MG63 (cell line): Measurements from ENCODE around the gene POLE. TPM values are rescaled to one million over a fixed set of nuclear protein-coding genes. Genes with fewer than 3 reads are reported as not detected.

Experiments used
- DNase-seq: peaks from one replicate; pipeline ENCODE4 v3.0.0-alpha.2; 2020
- H3K27me3 ChIP-seq: fragments of 250-450 bp; sonication (Bioruptor Pico); 2 replicates; pipeline ENCODE4 v1.5.1; 2020; ENCODE audit warnings: mild to moderate bottlenecking, moderate library complexity
- H3K36me3 ChIP-seq: fragments of 250-450 bp; sonication (Bioruptor Pico); 2 replicates; pipeline ENCODE4 v1.5.1; 2020; ENCODE audit warnings: mild to moderate bottlenecking, moderate library complexity
- H3K4me3 ChIP-seq: fragments of 250-450 bp; sonication (Bioruptor Pico); 2 replicates; pipeline ENCODE4 v1.5.1; 2020; ENCODE audit warnings: mild to moderate bottlenecking, moderate library complexity
- H3K9me3 ChIP-seq: fragments of 250-450 bp; sonication (Bioruptor Pico); 2 replicates; pipeline ENCODE4 v1.5.1; 2020; ENCODE audit warnings: mild to moderate bottlenecking, moderate library complexity
- total RNA-seq: library from RNA; depleted of rRNA; stranded (reverse); fragments of >200 nt; shearing (Covaris generic); gene quantifications from 2 replicates; pipeline ENCODE4 v1.2.3, GENCODE V29; 2014; ENCODE audit warnings: low replicate concordance

Gene POLE
- total RNA-seq, 1 experiment from 2014 or later, result 18.8 TPM

GRCh38 chr12:132647858-132648257 is 39.3 kb downstream of the POLE start:
- H3K9me3 ChIP-seq, result no peaks in the 10 kb centered on the region
- H3K27me3 ChIP-seq, result no peaks in the 10 kb centered on the region
- H3K4me3 ChIP-seq, result no peak overlapping the region
- H3K36me3 ChIP-seq, result peaks cover 84% of the 10 kb centered on the region
- no peak for DNase-seq

- Histone ChIP-seq H3K9me3 (no peaks in the 10 kb centered on the region), H3K27me3 (no peaks in the 10 kb centered on the region), H3K4me3 (no peak overlapping the region), H3K36me3 (peaks cover 86% of the 10 kb centered on the region)
- no peak for DNase-seq
These were observed 40.3 kb downstream of the POLE start for GRCh38 chr12:132646850-132647249.

DNA sequence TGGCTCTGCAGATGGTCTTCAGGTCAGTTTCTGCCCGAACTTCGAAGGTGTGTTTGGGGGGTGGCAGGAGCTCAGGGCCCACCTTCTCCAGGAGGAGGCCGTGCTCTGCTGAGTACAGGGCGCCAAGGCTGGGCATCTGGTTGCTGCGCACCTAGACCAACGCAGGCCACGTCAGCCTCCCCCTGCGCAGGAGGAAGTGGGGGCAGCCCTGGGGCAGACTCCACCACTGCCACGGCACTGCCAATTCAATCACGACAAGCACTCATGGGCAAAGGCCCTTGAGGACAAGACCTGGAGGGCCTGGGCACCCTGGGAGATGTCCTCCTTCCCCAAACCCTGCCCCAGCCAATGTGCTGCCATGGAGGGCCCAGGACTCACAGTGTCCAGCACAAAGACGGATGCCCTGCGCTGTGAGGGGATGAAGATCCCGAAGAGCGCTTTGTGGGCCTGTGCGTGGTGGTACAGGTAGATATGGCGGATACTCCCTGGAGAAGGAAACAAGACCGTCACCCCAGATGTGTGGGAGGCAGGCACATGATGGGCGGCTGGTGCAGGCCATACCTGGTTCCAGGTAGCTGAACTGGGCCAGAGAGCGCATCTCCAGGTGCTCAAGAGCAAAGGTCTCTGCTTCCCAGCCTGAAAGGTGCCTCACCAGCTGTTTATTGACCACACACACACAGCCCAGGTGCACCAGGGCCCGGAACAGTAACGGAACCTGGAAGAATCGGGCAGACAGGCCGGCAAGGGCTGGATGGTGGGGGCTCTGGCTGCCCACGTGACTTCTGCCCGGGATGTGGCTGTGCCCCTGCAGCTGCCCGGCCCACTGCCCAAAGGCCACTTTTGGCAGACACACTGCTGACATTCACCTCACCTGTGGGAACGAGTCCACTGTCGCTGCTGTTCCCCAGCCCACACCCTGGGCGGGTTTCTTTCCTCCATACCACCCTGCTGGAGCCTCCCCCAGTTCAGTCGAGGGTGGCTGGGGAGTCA is 44.0 kb downstream of the POLE start:
- peaks cover 87% of the 10 kb centered on the region for H3K36me3 ChIP-seq
- H3K4me3 ChIP-seq, result no peak overlapping the region
- DNase-seq, result no peak
- H3K9me3 ChIP-seq, result no peaks in the 10 kb centered on the region
- H3K27me3 ChIP-seq, result no peaks in the 10 kb centered on the region

GRCh38 chr12:132641811-132642650 is 45.1 kb downstream of the POLE start:
- H3K4me3 ChIP-seq, result no peak overlapping the region
- H3K9me3 ChIP-seq, result no peaks in the 10 kb centered on the region
- H3K36me3 ChIP-seq, result peaks cover 87% of the 10 kb centered on the region
- no peaks in the 10 kb centered on the region for H3K27me3 ChIP-seq
- DNase-seq, result no peak

DNA sequence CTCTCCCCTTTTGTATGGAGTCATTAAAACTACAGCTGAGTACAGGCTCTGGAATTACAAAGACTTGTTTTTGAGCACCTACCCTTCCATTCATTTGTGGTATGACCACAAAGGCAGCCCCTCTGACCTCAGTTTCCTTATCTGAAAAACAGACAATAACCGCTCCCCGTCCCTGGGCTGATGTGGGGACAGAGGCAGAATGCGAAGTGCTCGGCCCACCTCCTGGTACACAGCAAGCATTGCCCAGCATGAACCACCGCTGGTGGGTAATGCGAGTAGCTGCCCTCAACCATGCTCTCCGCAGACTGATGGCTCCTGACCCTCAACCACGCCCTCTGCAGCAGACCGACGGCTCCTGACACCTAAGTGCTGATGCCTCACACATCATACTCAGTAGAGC is 46.2 kb downstream of the POLE start:
- H3K36me3 ChIP-seq, result peaks cover 87% of the 10 kb centered on the region
- no peak for DNase-seq

GRCh38 chr12:132639956-132640520 is 47.1 kb downstream of the POLE start:
- H3K4me3 ChIP-seq, result no peak overlapping the region
- H3K9me3 ChIP-seq, result no peaks in the 10 kb centered on the region
- DNase-seq, result no peak
- H3K27me3 ChIP-seq, result no peaks in the 10 kb centered on the region
- peaks cover 88% of the 10 kb centered on the region for H3K36me3 ChIP-seq

More for the DNA sequence above, 46.2 kb downstream of the POLE start:
- Histone ChIP-seq H3K9me3 (no peaks in the 10 kb centered on the region), H3K27me3 (no peaks in the 10 kb centered on the region), H3K4me3 (no peak overlapping the region)

GRCh38 chr12:132638541-132639408 is 48.4 kb downstream of the POLE start:
- Histone ChIP-seq H3K27me3 (no peaks in the 10 kb centered on the region), H3K36me3 (peaks cover 94% of the 10 kb centered on the region), H3K9me3 (no peaks in the 10 kb centered on the region), H3K4me3 (no peak overlapping the region)
- DNase-seq, result no peak

DNA sequence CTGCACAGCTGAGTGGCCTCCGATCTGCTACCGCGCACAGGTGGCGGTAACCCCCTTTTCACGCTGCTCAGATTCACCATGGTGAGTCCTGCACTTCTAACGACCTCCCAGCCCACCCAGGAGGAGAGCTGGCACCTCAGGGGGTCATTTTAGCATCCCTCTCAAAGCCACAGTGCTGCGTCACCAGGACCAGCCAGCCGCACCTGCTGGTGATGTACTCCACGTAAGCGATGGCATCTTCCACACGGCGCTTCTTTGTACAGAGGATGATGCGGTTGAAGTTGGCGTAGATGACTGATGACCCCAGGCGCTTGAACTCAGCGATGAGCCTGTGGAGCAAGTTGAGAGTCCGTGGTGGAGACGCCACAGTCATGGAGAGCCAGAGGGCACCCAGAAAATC is 49.3 kb downstream of the POLE start:
- DNase-seq, result no peak
- no peaks in the 10 kb centered on the region for H3K27me3 ChIP-seq
- no peak overlapping the region for H3K4me3 ChIP-seq
- no peaks in the 10 kb centered on the region for H3K9me3 ChIP-seq
- peaks cover 94% of the 10 kb centered on the region for H3K36me3 ChIP-seq

GRCh38 chr12:132635076-132635955 is 51.8 kb downstream of the POLE start:
- Histone ChIP-seq H3K9me3 (no peaks in the 10 kb centered on the region), H3K4me3 (no peak overlapping the region), H3K36me3 (peaks cover 94% of the 10 kb centered on the region), H3K27me3 (no peaks in the 10 kb centered on the region)
- no peak for DNase-seq

- H3K36me3 ChIP-seq, result peaks cover 97% of the 10 kb centered on the region
- H3K9me3 ChIP-seq, result no peaks in the 10 kb centered on the region
- no peaks in the 10 kb centered on the region for H3K27me3 ChIP-seq
- no peak overlapping the region for H3K4me3 ChIP-seq
- no peak for DNase-seq
These were observed 52.6 kb downstream of the POLE start for GRCh38 chr12:132634411-132634990.

DNA sequence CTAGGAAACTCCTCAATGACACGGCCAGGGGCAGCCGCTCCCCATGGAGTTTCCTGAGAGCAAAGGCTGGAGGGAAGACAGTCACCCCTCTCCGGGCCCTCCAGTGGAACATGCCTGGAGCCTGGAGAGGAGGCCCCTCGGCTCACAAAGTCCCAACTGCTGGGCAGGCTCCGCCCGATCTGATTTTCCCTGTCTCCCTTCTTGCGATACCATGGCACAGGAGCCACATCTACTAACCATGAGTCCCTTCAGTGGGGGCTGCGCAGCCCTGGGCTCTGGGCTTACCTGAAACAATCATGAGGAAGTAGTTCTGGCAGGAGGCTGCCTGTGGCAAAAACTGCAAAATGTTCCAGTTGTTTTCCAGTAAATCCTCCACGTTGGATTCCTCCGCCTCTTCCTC is 53.2 kb downstream of the POLE start:
- no peak for DNase-seq
- H3K27me3 ChIP-seq, result no peaks in the 10 kb centered on the region

DNA sequence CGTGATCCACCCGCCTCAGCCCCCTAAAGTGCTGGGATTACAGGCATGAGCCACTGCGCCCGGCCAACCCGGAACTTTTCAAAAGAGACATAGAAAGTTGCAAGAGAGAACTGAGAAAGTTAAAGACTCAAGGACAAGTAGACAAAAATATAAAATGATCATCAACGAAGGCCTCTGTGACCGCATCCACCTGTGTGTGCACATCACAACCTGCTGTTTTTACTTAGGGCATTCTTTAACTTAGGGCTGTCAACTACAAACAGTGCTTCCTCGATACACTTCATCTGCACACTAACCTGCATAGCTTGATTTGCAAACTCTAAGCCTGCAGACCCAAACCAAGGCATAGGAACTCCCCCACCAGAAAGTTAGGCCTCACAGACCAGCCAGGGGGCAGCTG is 53.7 kb downstream of the POLE start:
- no peaks in the 10 kb centered on the region for H3K27me3 ChIP-seq
- H3K4me3 ChIP-seq, result no peak overlapping the region
- no peaks in the 10 kb centered on the region for H3K9me3 ChIP-seq
- peaks cover 97% of the 10 kb centered on the region for H3K36me3 ChIP-seq
- DNase-seq, result no peak

More for the DNA sequence above, 53.2 kb downstream of the POLE start:
- peaks cover 97% of the 10 kb centered on the region for H3K36me3 ChIP-seq
- no peaks in the 10 kb centered on the region for H3K9me3 ChIP-seq
- no peak overlapping the region for H3K4me3 ChIP-seq

GRCh38 chr12:132632521-132633228 is 54.5 kb downstream of the POLE start:
- no peak for DNase-seq
- Histone ChIP-seq H3K9me3 (no peaks in the 10 kb centered on the region), H3K36me3 (peaks cover 97% of the 10 kb centered on the region), H3K4me3 (no peak overlapping the region), H3K27me3 (no peaks in the 10 kb centered on the region)

GRCh38 chr12:132631666-132632065 is 55.5 kb downstream of the POLE start:
- Histone ChIP-seq H3K9me3 (no peaks in the 10 kb centered on the region), H3K27me3 (no peaks in the 10 kb centered on the region), H3K36me3 (peaks cover 97% of the 10 kb centered on the region), H3K4me3 (no peak overlapping the region)
- no peak for DNase-seq
